Measurements from ENCODE around the gene TRIM71. TPM values are rescaled to one million over a fixed set of nuclear protein-coding genes. Genes with fewer than 3 reads are reported as not detected.

The TRIM71 gene
- total RNA-seq, 4 donors from 2014 or later, result not detected

DNA sequence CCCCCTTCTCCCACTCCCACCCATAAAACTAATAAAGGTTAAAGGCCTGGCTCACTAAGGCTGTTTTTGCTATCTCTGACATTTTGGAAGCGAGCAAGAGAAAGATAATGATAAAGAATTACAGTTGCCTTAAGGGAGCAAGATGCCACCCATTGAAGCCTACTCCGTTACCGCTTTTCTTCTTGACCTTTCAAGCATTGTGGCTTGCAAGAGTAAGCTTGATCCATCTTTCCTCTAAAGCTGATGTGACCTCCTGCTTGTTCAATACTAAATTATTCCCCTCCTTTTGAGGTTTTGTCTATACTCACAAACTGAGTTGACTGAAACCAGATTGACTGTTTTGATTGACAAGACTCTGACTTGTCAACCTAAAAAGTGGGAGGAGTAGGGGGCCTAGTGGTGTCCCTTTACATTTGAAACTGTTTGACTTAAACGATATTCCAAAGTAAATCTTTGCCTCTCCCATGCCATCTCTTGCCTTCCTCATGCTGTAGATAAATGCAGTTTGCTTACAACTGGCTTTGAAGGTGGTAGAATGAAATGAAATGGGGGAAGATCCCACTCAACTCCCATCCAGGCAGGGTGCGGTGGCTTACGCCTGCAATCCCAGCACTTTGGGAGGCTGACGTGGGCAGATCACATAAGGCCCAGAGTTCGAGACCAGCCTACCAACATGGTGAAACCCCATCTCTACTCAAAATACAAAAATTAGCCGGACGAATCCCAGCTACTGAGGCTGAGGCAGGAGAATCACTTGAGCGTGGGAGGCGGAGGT is 8.0 kb downstream of the TRIM71 start:
- Histone ChIP-seq H3K27ac (no peak overlapping the region), H3K4me1 (peaks cover 0 to 5% (median 0%) of the 10 kb centered on the region in 3 donors), H3K9me3 (no peaks in the 10 kb centered on the region), H3K4me3 (no peak overlapping the region), H3K27me3 (peaks cover 52% of the 10 kb centered on the region), H3K36me3 (no peaks in the 10 kb centered on the region)
- 90 to 97% methylated on average over 10 to 12 of the region's 12 CpGs for WGBS, 2 donors (ENCODE audit: low coverage in 1 of 2)
- TF ChIP-seq POLR2A (IDR thresholded peaks at IDR 0.05) (no peak), POLR2AphosphoS5 (IDR thresholded peaks at IDR 0.05) (no peak), EP300 (IDR thresholded peaks at IDR 0.05) (no peak)
- TF ChIP-seq, protein P1, sequence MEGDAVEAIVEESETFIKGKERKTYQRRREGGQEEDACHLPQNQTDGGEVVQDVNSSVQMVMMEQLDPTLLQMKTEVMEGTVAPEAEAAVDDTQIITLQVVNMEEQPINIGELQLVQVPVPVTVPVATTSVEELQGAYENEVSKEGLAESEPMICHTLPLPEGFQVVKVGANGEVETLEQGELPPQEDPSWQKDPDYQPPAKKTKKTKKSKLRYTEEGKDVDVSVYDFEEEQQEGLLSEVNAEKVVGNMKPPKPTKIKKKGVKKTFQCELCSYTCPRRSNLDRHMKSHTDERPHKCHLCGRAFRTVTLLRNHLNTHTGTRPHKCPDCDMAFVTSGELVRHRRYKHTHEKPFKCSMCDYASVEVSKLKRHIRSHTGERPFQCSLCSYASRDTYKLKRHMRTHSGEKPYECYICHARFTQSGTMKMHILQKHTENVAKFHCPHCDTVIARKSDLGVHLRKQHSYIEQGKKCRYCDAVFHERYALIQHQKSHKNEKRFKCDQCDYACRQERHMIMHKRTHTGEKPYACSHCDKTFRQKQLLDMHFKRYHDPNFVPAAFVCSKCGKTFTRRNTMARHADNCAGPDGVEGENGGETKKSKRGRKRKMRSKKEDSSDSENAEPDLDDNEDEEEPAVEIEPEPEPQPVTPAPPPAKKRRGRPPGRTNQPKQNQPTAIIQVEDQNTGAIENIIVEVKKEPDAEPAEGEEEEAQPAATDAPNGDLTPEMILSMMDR (IDR thresholded peaks at IDR 0.05), result no peak
- ATAC-seq, result no peak

DNA sequence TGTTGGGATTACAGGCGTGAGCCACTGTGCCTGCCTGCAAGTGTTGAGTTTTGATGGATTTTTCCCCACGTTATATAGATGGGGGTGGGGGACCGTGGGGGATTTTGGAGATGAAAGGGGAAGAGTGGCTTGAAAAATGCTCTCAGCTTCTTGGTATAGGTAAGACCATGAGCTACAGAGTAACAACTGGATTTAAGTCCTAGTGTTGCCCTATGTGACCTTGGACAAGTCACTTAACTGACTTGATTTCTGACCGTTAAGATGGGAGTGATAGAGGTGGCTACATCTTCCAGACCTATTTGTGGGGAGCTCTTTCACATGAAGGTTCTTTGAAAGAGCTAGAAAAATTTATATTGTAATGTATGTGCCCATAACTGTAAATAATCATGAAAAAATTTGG is 13.3 kb downstream of the TRIM71 start:
- 89% methylated on average over 3 of the region's 4 CpGs; no CpG with 5 or more reads in 1 of the 2 donors for WGBS, 2 donors (ENCODE audit: low coverage in 1 of 2)
- TF ChIP-seq EP300 (IDR thresholded peaks at IDR 0.05), result no peak
- TF ChIP-seq POLR2AphosphoS5 (IDR thresholded peaks at IDR 0.05), result no peak
- no peak for TF ChIP-seq POLR2A (IDR thresholded peaks at IDR 0.05)
- TF ChIP-seq, protein P1 (IDR thresholded peaks at IDR 0.05), result no peak
- H3K27me3 ChIP-seq, result peaks cover 34% of the 10 kb centered on the region
- no peaks in the 10 kb centered on the region for H3K36me3 ChIP-seq
- H3K9me3 ChIP-seq, result no peaks in the 10 kb centered on the region
- no peaks in the 10 kb centered on the region for H3K4me1 ChIP-seq
- ATAC-seq, result no peak
- no peak overlapping the region for H3K27ac ChIP-seq
- no peak overlapping the region for H3K4me3 ChIP-seq

DNA sequence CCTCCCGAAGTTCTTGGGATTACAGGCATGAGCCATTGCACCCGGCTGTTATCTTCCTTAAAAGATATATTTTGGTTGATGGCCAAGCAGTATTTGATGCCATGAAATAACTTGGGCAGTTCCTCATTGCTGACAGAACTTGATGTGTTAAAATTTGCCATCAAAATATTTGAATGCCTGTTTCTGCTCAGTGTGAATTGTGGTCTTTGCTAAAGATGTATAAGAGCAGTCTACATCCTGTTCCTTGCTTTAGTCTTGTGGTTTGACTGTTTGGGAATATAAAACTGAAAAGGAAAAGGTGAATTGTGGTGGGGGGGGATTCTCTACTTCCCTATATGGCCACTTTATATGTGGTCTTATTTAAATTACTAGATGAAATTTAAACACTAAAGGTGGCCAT is 14.0 kb downstream of the TRIM71 start:
- no peak overlapping the region for H3K27ac ChIP-seq
- no peak for ATAC-seq
- 51 to 80% methylated on average over 1 to 2 of the region's 2 CpGs for WGBS, 2 donors (ENCODE audit: low coverage in 1 of 2)

DNA sequence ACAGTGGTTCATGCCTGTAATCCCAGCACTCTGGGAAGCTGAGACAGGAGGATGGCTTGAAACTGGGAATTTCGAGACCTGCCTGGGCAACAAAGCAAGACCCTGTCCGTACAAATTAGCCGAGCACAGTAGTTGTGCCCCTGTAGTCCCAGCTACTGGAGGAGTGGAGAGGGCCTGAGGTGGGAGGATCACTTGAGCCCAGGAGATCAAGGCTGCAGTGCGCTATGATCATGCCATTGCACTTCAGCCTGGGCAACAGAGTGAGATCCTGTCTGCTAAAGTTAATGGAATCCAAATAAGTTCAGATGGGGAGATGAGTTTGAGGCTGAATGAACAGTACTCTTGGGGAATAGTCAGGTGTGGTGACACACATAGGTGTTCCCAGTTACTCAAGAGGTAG is 14.4 kb downstream of the TRIM71 start:
- 93% methylated on average over 4 of the region's 4 CpGs; no CpG with 5 or more reads in 1 of the 2 donors for WGBS, 2 donors (ENCODE audit: low coverage in 1 of 2)

More for the DNA sequence above, 14.0 kb downstream of the TRIM71 start:
- no peaks in the 10 kb centered on the region for H3K9me3 ChIP-seq
- H3K4me1 ChIP-seq, result no peaks in the 10 kb centered on the region
- peaks cover 33% of the 10 kb centered on the region for H3K27me3 ChIP-seq
- TF ChIP-seq, protein P1 (IDR thresholded peaks at IDR 0.05), result no peak
- no peak for TF ChIP-seq POLR2A (IDR thresholded peaks at IDR 0.05)
- no peak for TF ChIP-seq POLR2AphosphoS5 (IDR thresholded peaks at IDR 0.05)
- no peak for TF ChIP-seq EP300 (IDR thresholded peaks at IDR 0.05)
- H3K4me3 ChIP-seq, result no peak overlapping the region
- no peaks in the 10 kb centered on the region for H3K36me3 ChIP-seq

More for the DNA sequence above, 14.4 kb downstream of the TRIM71 start:
- ATAC-seq, result no peak
- TF ChIP-seq POLR2A (IDR thresholded peaks at IDR 0.05) (no peak), EP300 (IDR thresholded peaks at IDR 0.05) (no peak), POLR2AphosphoS5 (IDR thresholded peaks at IDR 0.05) (no peak)
- TF ChIP-seq, protein P1 (IDR thresholded peaks at IDR 0.05), result no peak
- Histone ChIP-seq H3K27ac (no peak overlapping the region), H3K4me3 (no peak overlapping the region), H3K4me1 (no peaks in the 10 kb centered on the region), H3K36me3 (no peaks in the 10 kb centered on the region), H3K9me3 (no peaks in the 10 kb centered on the region), H3K27me3 (peaks cover 33% of the 10 kb centered on the region)
